Neuronal stem cell (in vitro differentiated cells): ENCODE measurements around the gene KCNH4.

Experiments
- DNase-seq: peaks from one replicate; pipeline ENCODE4 v3.0.0-alpha.2; 2013; ENCODE audit warnings: low spot score
- H2AFZ ChIP-seq: one replicate; pipeline ENCODE4 v1.6.1; 2013; ENCODE audit warnings: mild to moderate bottlenecking, low read length, inconsistent platforms
- H2AK5ac ChIP-seq: 2 replicates; pipeline ENCODE4 v1.6.1; 2013; ENCODE audit warnings: low read depth, mild to moderate bottlenecking, inconsistent platforms, low read length, moderate library complexity, mixed read lengths
- H2BK120ac ChIP-seq: 2 replicates; pipeline ENCODE4 v1.6.1; 2013; ENCODE audit warnings: low read depth, mild to moderate bottlenecking, inconsistent platforms, low read length, moderate library complexity, mixed read lengths
- H2BK12ac ChIP-seq: one replicate; pipeline ENCODE4 v1.6.1; 2013; ENCODE audit warnings: low read length, inconsistent platforms
- H2BK15ac ChIP-seq: 2 replicates; pipeline ENCODE4 v1.6.1; 2013; ENCODE audit warnings: mild to moderate bottlenecking, low read length, inconsistent platforms, mixed read lengths
- H2BK5ac ChIP-seq: one replicate; pipeline ENCODE4 v1.6.1; 2013; ENCODE audit warnings: inconsistent platforms, mild to moderate bottlenecking, low read length, moderate library complexity
- H3K14ac ChIP-seq: one replicate; pipeline ENCODE4 v1.6.1; 2013; ENCODE audit warnings: low read length, inconsistent platforms
- H3K18ac ChIP-seq: 2 replicates; pipeline ENCODE4 v1.6.1; 2013; ENCODE audit warnings: low read length, inconsistent platforms
- H3K23ac ChIP-seq: 2 replicates; pipeline ENCODE4 v1.6.1; 2013; ENCODE audit warnings: low read depth, mild to moderate bottlenecking, mixed read lengths, low read length, inconsistent platforms; ENCODE audit not compliant: poor library complexity
- H3K27ac ChIP-seq: replicated peaks from 3 replicates; pipeline ENCODE4 v1.5.1; 2013; ENCODE audit warnings: low read length, inconsistent platforms
- H3K27me3 ChIP-seq, 3 experiments: 2 replicates each; pipeline ENCODE4 v1.6.1; 2013; ENCODE audit warnings: low read length in 3 of 3, mild to moderate bottlenecking in 2 of 3, inconsistent platforms in 1 of 3, low read depth in 1 of 3, mixed read lengths in 1 of 3, moderate library complexity in 1 of 3; ENCODE audit not compliant: control insufficient read depth in 3 of 3, insufficient read depth in 3 of 3
- H3K36me3 ChIP-seq, 2 donors: replicated peaks in 1 of 2; 2 replicates each; pipeline ENCODE4 v1.6.1; 2013; ENCODE audit warnings: low read length in 2 of 2; ENCODE audit not compliant: control insufficient read depth in 2 of 2, insufficient read depth in 2 of 2
- H3K4ac ChIP-seq: 2 replicates; pipeline ENCODE4 v1.6.1; 2013; ENCODE audit warnings: inconsistent platforms, mild to moderate bottlenecking, low read length, moderate library complexity
- H3K4me1 ChIP-seq, 2 donors: 1 replicate in 1 of 2; 2 replicates in 1 of 2; pipeline ENCODE4 v1.6.1; 2013; ENCODE audit warnings: low read length in 2 of 2, low read depth in 1 of 2; ENCODE audit not compliant: control insufficient read depth in 2 of 2, insufficient read depth in 1 of 2
- H3K4me2 ChIP-seq: one replicate; pipeline ENCODE4 v1.6.1; 2013; ENCODE audit warnings: mild to moderate bottlenecking, low read length, inconsistent platforms; ENCODE audit not compliant: insufficient read depth, poor library complexity, severe bottlenecking
- H3K4me3 ChIP-seq, 2 donors: 2 replicates each; pipeline ENCODE4 v1.5.1; 2013; ENCODE audit warnings: low read length in 2 of 2, mild to moderate bottlenecking in 2 of 2, inconsistent platforms in 1 of 2, moderate library complexity in 1 of 2
- H3K79me1 ChIP-seq: one replicate; pipeline ENCODE4 v1.6.1; 2013; ENCODE audit warnings: low read depth, mild to moderate bottlenecking, inconsistent platforms, low read length, moderate library complexity
- H3K9ac ChIP-seq: one replicate; pipeline ENCODE4 v1.6.1; 2013; ENCODE audit warnings: mild to moderate bottlenecking, low read depth, low read length, inconsistent platforms; ENCODE audit not compliant: poor library complexity
- H3K9me3 ChIP-seq, 2 donors: replicated peaks in 1 of 2; 2 replicates each; pipeline versions ENCODE3 to v1.6.1; 2013; ENCODE audit warnings: low read length in 2 of 2, mild to moderate bottlenecking in 2 of 2, inconsistent platforms in 1 of 2, low read depth in 1 of 2, mixed read lengths in 1 of 2, moderate library complexity in 1 of 2; ENCODE audit not compliant: control insufficient read depth in 2 of 2, insufficient read depth in 1 of 2
- H4K8ac ChIP-seq: one replicate; pipeline ENCODE4 v1.6.1; 2013; ENCODE audit warnings: low read depth, mild to moderate bottlenecking, inconsistent platforms, low read length, moderate library complexity
- H4K91ac ChIP-seq: one replicate; pipeline ENCODE4 v1.6.1; 2013; ENCODE audit warnings: low read length, low read depth, mild to moderate bottlenecking, inconsistent platforms; ENCODE audit not compliant: poor library complexity
- WGBS, 2 donors: extraction: QIAGEN DNeasy Blood & Tissue Kit; methylation state at CpG; one replicate each; pipeline ENCODE4 v1.1.7; 2013; ENCODE audit warnings: missing lambda C conversion rate in 2 of 2, mixed read lengths in 1 of 2; ENCODE audit not compliant: insufficient read length in 2 of 2, insufficient replicate concordance in 1 of 2; ENCODE audit errors: extremely low coverage in 2 of 2; 5-methylcytosine and 5-hydroxymethylcytosine counted together

KCNH4 gene

GRCh38 chr17:42184713-42185620 is 4.0 kb upstream of the KCNH4 start, which contains the start of gene HCRT:
TSS of gene HCRT (minus strand) at chr17:42185452. CDS start at chr17:42185365, 87 bp downstream.
- peak within 1 kb of the TSS; percentile 26 for H3K9ac ChIP-seq
- peaks cover 0 to 2% of the 10 kb centered on the region in 2 donors for H3K9me3 ChIP-seq
- H3K27me3 ChIP-seq, result peaks cover 15 to 49% (median 34%) of the 10 kb centered on the region in 3 experiments
- H2BK5ac ChIP-seq, result no peak within 1 kb of the TSS
- H3K27ac ChIP-seq, result no peak within 1 kb of the TSS
- H2BK12ac ChIP-seq, result peak within 1 kb of the TSS; percentile 68
- peak within 1 kb of the TSS in 1 of 2 donors; percentile 36 for H3K4me3 ChIP-seq
- H3K36me3 ChIP-seq, result no peaks in the 10 kb centered on the region
- peak within 1 kb of the TSS; percentile 82 for H3K4me2 ChIP-seq
- H2AK5ac ChIP-seq, result peak within 1 kb of the TSS; percentile 34
- peak; percentile 21 for DNase-seq
- H3K18ac ChIP-seq, result peak within 1 kb of the TSS; percentile 95
- WGBS, 2 donors, result no CpG with 5 or more reads among the region's 11 CpGs
- H3K4ac ChIP-seq, result no peak within 1 kb of the TSS
- H2BK120ac ChIP-seq, result no peak within 1 kb of the TSS
- H4K8ac ChIP-seq, result no peak within 1 kb of the TSS
- peak within 1 kb of the TSS; percentile 67 for H3K23ac ChIP-seq
- peak within 1 kb of the TSS; percentile 76 for H2BK15ac ChIP-seq
- H2AFZ ChIP-seq, result peak within 1 kb of the TSS; percentile 95
- no peak within 1 kb of the TSS for H4K91ac ChIP-seq
- H3K4me1 ChIP-seq, result peaks cover 21 to 22% of the 10 kb centered on the region in 2 donors
- no peaks in the 10 kb centered on the region for H3K79me1 ChIP-seq
- H3K14ac ChIP-seq, result peak within 1 kb of the TSS; percentile 51

GRCh38 chr17:42183741-42184711 is 3.1 kb upstream of the KCNH4 start:
- no peak overlapping the region for H2BK5ac ChIP-seq
- peak overlapping the region; percentile 82 for H3K4me2 ChIP-seq
- H3K36me3 ChIP-seq, result no peaks in the 10 kb centered on the region
- H4K91ac ChIP-seq, result no peak overlapping the region
- no CpG with 5 or more reads among the region's 83 CpGs for WGBS, 2 donors
- H3K27me3 ChIP-seq, result peaks cover 15 to 57% (median 44%) of the 10 kb centered on the region in 3 experiments
- H2BK12ac ChIP-seq, result peak overlapping the region; percentile 68
- H2BK120ac ChIP-seq, result no peak overlapping the region
- peak overlapping the region; percentile 51 for H3K14ac ChIP-seq
- H3K4me3 ChIP-seq, result peak overlapping the region; percentile 52 to 76
- H3K4ac ChIP-seq, result no peak overlapping the region
- peak overlapping the region; percentile 34 for H2AK5ac ChIP-seq
- DNase-seq, result peak; percentile 80
- H3K23ac ChIP-seq, result peak overlapping the region; percentile 67
- peaks cover 21 to 22% of the 10 kb centered on the region in 2 donors for H3K4me1 ChIP-seq
- H3K9me3 ChIP-seq, result peaks cover 0 to 2% of the 10 kb centered on the region in 2 donors
- no peak overlapping the region for H4K8ac ChIP-seq
- H3K27ac ChIP-seq, result no peak overlapping the region
- H3K18ac ChIP-seq, result peak overlapping the region; percentile 95
- H3K9ac ChIP-seq, result peak overlapping the region; percentile 26
- no peaks in the 10 kb centered on the region for H3K79me1 ChIP-seq
- peak overlapping the region; percentile 76 for H2BK15ac ChIP-seq
- H2AFZ ChIP-seq, result peak overlapping the region; percentile 95

- WGBS, 2 donors, result no CpG with 5 or more reads among the region's 9 CpGs
- no peak overlapping the region for H3K27ac ChIP-seq
- peaks cover 0 to 2% of the 10 kb centered on the region in 2 donors for H3K9me3 ChIP-seq
- no peak overlapping the region for H3K4ac ChIP-seq
- H3K27me3 ChIP-seq, result peaks cover 15 to 61% (median 52%) of the 10 kb centered on the region in 3 experiments
- no peak overlapping the region for H3K9ac ChIP-seq
- peak overlapping the region; percentile 95 for H2AFZ ChIP-seq
- H2AK5ac ChIP-seq, result no peak overlapping the region
- H3K36me3 ChIP-seq, result no peaks in the 10 kb centered on the region
- H3K14ac ChIP-seq, result no peak overlapping the region
- H3K4me3 ChIP-seq, result peak overlapping the region in 1 of 2 donors; percentile 52
- no peak overlapping the region for H2BK15ac ChIP-seq
- H3K18ac ChIP-seq, result no peak overlapping the region
- no peak overlapping the region for H2BK12ac ChIP-seq
- no peak overlapping the region for H2BK120ac ChIP-seq
- no peak overlapping the region for H3K23ac ChIP-seq
- no peak overlapping the region for H4K91ac ChIP-seq
- DNase-seq, result no peak
- peak overlapping the region; percentile 82 for H3K4me2 ChIP-seq
- H3K4me1 ChIP-seq, result peaks cover 21 to 22% of the 10 kb centered on the region in 2 donors
- H2BK5ac ChIP-seq, result no peak overlapping the region
- H4K8ac ChIP-seq, result no peak overlapping the region
- no peaks in the 10 kb centered on the region for H3K79me1 ChIP-seq
These were observed 2.2 kb upstream of the KCNH4 start for GRCh38 chr17:42182927-42183734.
